IMR-90 (cell line): ENCODE data around the gene ERCC8. TPM values are rescaled to one million over a fixed set of nuclear protein-coding genes. Genes with fewer than 3 reads are reported as not detected.

ENCODE experiments used
- ATAC-seq: fragments of 200-7000 bp; cut with Tn5 transposase; 2 replicates; pipeline ENCODE4 v1.9.1; 2020; ENCODE audit warnings: low read depth, mild to moderate bottlenecking, moderate library complexity
- BruUV-seq: library from RNA; stranded (reverse); fragments of 400-500 nt; replicated peaks from 2 replicates; lab custom pipeline; 2021; lab: Mats Ljungman, UMichigan
- CTCF ChIA-PET: fragments of 300-600 bp; formaldehyde crosslinking; extraction: SDS; loops from one replicate; lab custom pipeline; 2021; ENCODE audit warnings: antibody characterized with exemption; lab: Yijun Ruan, JAX
- POLR2A ChIA-PET: fragments of 300-600 bp; sonication (Branson Sonifier 250); formaldehyde crosslinking; loops from one replicate; lab custom pipeline; 2022; ENCODE audit warnings: antibody characterized with exemption; ENCODE audit not compliant: unreplicated experiment; lab: Charles Lee
- DNase-seq: peaks from one replicate; pipeline ENCODE4 v3.0.0; 2013
- H2AFZ ChIP-seq: replicated peaks from 2 replicates; pipeline ENCODE3; 2013; ENCODE audit warnings: low read length, mild to moderate bottlenecking; ENCODE audit not compliant: poor library complexity
- H2AK5ac ChIP-seq: 2 replicates; pipeline ENCODE4 v1.6.1; 2013; ENCODE audit warnings: low read depth, low read length, inconsistent platforms
- H2AK9ac ChIP-seq: replicated peaks from 2 replicates; pipeline ENCODE3; 2013; ENCODE audit warnings: mild to moderate bottlenecking, low read depth, low read length, moderate library complexity; ENCODE audit not compliant: poor library complexity
- H2BK120ac ChIP-seq: 2 replicates; pipeline ENCODE4 v1.6.1; 2013; ENCODE audit warnings: low read depth, low read length, inconsistent platforms
- H2BK15ac ChIP-seq: 3 replicates; pipeline ENCODE4 v1.6.1; 2013; ENCODE audit warnings: low read depth, low read length, inconsistent platforms
- H2BK20ac ChIP-seq: 2 replicates; pipeline ENCODE4 v1.6.1; 2013; ENCODE audit warnings: low read depth, mild to moderate bottlenecking, inconsistent platforms, low read length, moderate library complexity
- H2BK5ac ChIP-seq: 2 replicates; pipeline ENCODE4 v1.6.1; 2013; ENCODE audit warnings: mild to moderate bottlenecking, low read depth, low read length, inconsistent platforms; ENCODE audit not compliant: poor library complexity, severe bottlenecking
- H3K14ac ChIP-seq: replicated peaks from 2 replicates; pipeline ENCODE4 v1.6.1; 2013; ENCODE audit warnings: low read depth, low read length, inconsistent platforms
- H3K18ac ChIP-seq: 2 replicates; pipeline ENCODE4 v1.6.1; 2013; ENCODE audit warnings: low read depth, low read length, control low read depth
- H3K23ac ChIP-seq: 2 replicates; pipeline ENCODE4 v1.6.1; 2013; ENCODE audit warnings: low read depth, low read length, inconsistent platforms
- H3K27ac ChIP-seq: 2 replicates; pipeline ENCODE4 v1.5.1; 2013; ENCODE audit warnings: mild to moderate bottlenecking, control low read depth, low read length; ENCODE audit not compliant: insufficient read depth
- H3K27me3 ChIP-seq: 2 replicates; pipeline ENCODE4 v1.6.1; 2013; ENCODE audit warnings: low read length; ENCODE audit not compliant: control insufficient read depth, insufficient read depth
- H3K36me3 ChIP-seq: 2 replicates; pipeline ENCODE4 v1.6.1; 2013; ENCODE audit warnings: low read length, mixed read lengths; ENCODE audit not compliant: control insufficient read depth, insufficient read depth
- H3K4ac ChIP-seq: 2 replicates; pipeline ENCODE4 v1.6.1; 2013; ENCODE audit warnings: low read depth, low read length, inconsistent platforms
- H3K4me1 ChIP-seq: 2 replicates; pipeline ENCODE4 v1.6.1; 2013; ENCODE audit warnings: low read length, mixed read lengths; ENCODE audit not compliant: control insufficient read depth, insufficient read depth
- H3K4me2 ChIP-seq: 2 replicates; pipeline ENCODE4 v1.6.1; 2013; ENCODE audit warnings: low read depth, mild to moderate bottlenecking, control low read depth, low read length, moderate library complexity
- H3K4me3 ChIP-seq: 2 replicates; pipeline ENCODE4 v1.5.1; 2013; ENCODE audit warnings: low read depth, mild to moderate bottlenecking, control low read depth, low read length, moderate library complexity; ENCODE audit not compliant: insufficient read depth
- H3K56ac ChIP-seq: 2 replicates; pipeline ENCODE4 v1.6.1; 2013; ENCODE audit warnings: low read length, inconsistent platforms; ENCODE audit not compliant: insufficient read depth; ENCODE audit errors: extremely low read depth
- H3K79me1 ChIP-seq, 2 experiments: 2 replicates each; pipeline ENCODE4 v1.6.1; 2013; ENCODE audit warnings: low read length in 2 of 2, inconsistent platforms in 1 of 2, low read depth in 1 of 2
- H3K9ac ChIP-seq: 2 replicates; pipeline ENCODE4 v1.6.1; 2013; ENCODE audit warnings: low read depth, low read length, control low read depth
- H3K9me1 ChIP-seq: 2 replicates; pipeline ENCODE4 v1.6.1; 2013; ENCODE audit warnings: low read length, inconsistent platforms; ENCODE audit not compliant: insufficient read depth
- H3K9me3 ChIP-seq: 2 replicates; pipeline ENCODE4 v1.6.1; 2013; ENCODE audit warnings: low read length; ENCODE audit not compliant: control insufficient read depth, insufficient read depth
- H4K20me1 ChIP-seq: 2 replicates; pipeline ENCODE4 v1.6.1; 2013; ENCODE audit warnings: low read length, inconsistent platforms; ENCODE audit not compliant: insufficient read depth
- H4K5ac ChIP-seq: 2 replicates; pipeline ENCODE4 v1.6.1; 2013; ENCODE audit warnings: mild to moderate bottlenecking, low read depth, low read length, control low read depth
- H4K8ac ChIP-seq, 2 experiments: 2 replicates each; pipeline ENCODE4 v1.6.1; 2013; ENCODE audit warnings: low read depth in 2 of 2, low read length in 2 of 2, control low read depth in 1 of 2, inconsistent platforms in 1 of 2
- H4K91ac ChIP-seq: 2 replicates; pipeline ENCODE4 v1.6.1; 2013; ENCODE audit warnings: low read depth, low read length, inconsistent platforms; ENCODE audit not compliant: insufficient read depth
- WGBS, 2 experiments: methylation state at CpG; one replicate each; pipeline versions ENCODE4 v1.1.5 to v1.1.7; 2013; ENCODE audit warnings: missing lambda C conversion rate in 2 of 2; ENCODE audit not compliant: insufficient read length in 1 of 2; ENCODE audit errors: extremely low coverage in 2 of 2; 5-methylcytosine and 5-hydroxymethylcytosine counted together
- dilution Hi-C: fragments of 300-500 bp; cut with HindIII; formaldehyde crosslinking; loops from one replicate; pipeline ENCODE4 v1.14.3; 2018; ENCODE audit warnings: low sequenced_read_pairs; ENCODE audit not compliant: unreplicated experiment
- in situ Hi-C: fragments of 300-500 bp; cut with MboI; formaldehyde crosslinking; loops from 3 replicates; pipeline ENCODE4 v1.14.3; 2019; ENCODE audit warnings: low sequenced_read_pairs, inconsistent platforms, mixed read lengths
- intact Hi-C: fragments of 100-400 bp; cut with micrococcal nuclease; formaldehyde crosslinking; loops from 2 replicates; pipeline ENCODE4 v1.10.0; 2022
- polyA plus RNA-seq, 3 experiments: library from polyadenylated mRNA; depleted of rRNA; stranded (reverse); fragments of >200 nt; gene quantifications; 2 replicates each; pipeline ENCODE4 v1.2.3, GENCODE V29; 2012; ENCODE audit warnings: low replicate concordance in 1 of 3
- total RNA-seq: library from RNA; depleted of rRNA; stranded (reverse); fragments of >200 nt; gene quantifications from 2 replicates; pipeline ENCODE4 v1.2.3, GENCODE V29; 2012
- TF ChIP-seq, protein P1 (sequence below): conservative IDR thresholded peaks from 2 replicates; pipeline ENCODE4 v1.5.1; 2012; ENCODE audit warnings: mild to moderate bottlenecking, low read depth, low read length, improper control_type of control experiment
- TF ChIP-seq, protein P2 (sequence below): fragments of 150-350 bp; IDR thresholded peaks from 2 replicates; pipeline ENCODE4 v1.6.1; 2017; ENCODE audit warnings: mild to moderate bottlenecking, antibody characterized with exemption, low read length, low read depth

Gene ERCC8
- total and polyA plus RNA-seq, 2 of the 4 experiments (the other 2 are of a cell fraction), result 12.6 to 29.2 TPM

DNA sequence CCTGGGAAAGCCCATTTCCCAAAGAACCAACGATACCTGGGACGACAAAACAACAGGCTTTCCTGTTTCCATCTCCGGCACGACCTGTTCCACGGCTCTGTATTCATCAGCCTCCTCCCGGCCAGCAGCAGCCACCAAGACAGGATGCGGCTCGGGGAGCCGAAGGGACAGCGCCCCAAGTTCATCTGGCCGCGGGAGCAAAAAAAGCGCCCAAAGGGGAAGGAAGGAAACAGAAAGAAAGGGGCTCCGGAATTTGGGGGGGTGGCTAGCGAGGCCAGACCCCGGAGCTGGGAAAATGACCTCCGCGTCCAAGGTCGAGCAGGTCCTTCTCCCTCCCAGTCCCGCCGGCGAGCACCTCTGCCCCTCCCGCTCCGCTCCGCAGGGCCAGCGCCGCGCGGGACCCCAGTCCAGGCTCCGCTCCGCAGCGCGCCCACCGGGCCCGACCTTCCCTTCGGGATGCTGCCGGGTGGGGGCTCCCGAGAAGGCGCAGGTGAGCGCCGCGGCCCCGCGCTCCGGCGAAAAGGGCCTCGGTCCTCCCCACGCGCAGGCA is 101.4 kb downstream of the ERCC8 start:
- H4K8ac ChIP-seq, result no peak overlapping the region
- H3K9ac ChIP-seq, result no peak overlapping the region
- intact Hi-C loops (loop anchor here (5.0 to 10.0 kb wide), 2 partner anchors 139 to 1871 kb away; partner anchors contain the start of gene DEPDC1B), dilution Hi-C loops (no loop called here), in situ Hi-C loops (no loop called here)
- H2BK120ac ChIP-seq, result no peak overlapping the region
- ChIA-PET POLR2A (no interaction called here), CTCF (interaction anchor here (0.6 kb wide), 1 partner anchor 9 kb away, joined by 3 read pairs; no protein-coding TSS in a partner anchor)
- H3K18ac ChIP-seq, result no peak overlapping the region
- H3K4me1 ChIP-seq, result no peaks in the 10 kb centered on the region; the same call in 1 of the 2 replicates
- H2BK15ac ChIP-seq, result no peak overlapping the region
- H3K9me1 ChIP-seq, result no peaks in the 10 kb centered on the region
- H2BK5ac ChIP-seq, result no peak overlapping the region
- peak overlapping the region; percentile 58 for H3K4me2 ChIP-seq
- no peaks in the 10 kb centered on the region for H3K9me3 ChIP-seq
- H2AK9ac ChIP-seq, result no peak overlapping the region
- H3K14ac ChIP-seq, result no peak overlapping the region
- TF ChIP-seq, protein P1, sequence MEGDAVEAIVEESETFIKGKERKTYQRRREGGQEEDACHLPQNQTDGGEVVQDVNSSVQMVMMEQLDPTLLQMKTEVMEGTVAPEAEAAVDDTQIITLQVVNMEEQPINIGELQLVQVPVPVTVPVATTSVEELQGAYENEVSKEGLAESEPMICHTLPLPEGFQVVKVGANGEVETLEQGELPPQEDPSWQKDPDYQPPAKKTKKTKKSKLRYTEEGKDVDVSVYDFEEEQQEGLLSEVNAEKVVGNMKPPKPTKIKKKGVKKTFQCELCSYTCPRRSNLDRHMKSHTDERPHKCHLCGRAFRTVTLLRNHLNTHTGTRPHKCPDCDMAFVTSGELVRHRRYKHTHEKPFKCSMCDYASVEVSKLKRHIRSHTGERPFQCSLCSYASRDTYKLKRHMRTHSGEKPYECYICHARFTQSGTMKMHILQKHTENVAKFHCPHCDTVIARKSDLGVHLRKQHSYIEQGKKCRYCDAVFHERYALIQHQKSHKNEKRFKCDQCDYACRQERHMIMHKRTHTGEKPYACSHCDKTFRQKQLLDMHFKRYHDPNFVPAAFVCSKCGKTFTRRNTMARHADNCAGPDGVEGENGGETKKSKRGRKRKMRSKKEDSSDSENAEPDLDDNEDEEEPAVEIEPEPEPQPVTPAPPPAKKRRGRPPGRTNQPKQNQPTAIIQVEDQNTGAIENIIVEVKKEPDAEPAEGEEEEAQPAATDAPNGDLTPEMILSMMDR, result no peak
- TF ChIP-seq, protein P2, sequence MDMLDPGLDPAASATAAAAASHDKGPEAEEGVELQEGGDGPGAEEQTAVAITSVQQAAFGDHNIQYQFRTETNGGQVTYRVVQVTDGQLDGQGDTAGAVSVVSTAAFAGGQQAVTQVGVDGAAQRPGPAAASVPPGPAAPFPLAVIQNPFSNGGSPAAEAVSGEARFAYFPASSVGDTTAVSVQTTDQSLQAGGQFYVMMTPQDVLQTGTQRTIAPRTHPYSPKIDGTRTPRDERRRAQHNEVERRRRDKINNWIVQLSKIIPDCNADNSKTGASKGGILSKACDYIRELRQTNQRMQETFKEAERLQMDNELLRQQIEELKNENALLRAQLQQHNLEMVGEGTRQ, result no peak
- H3K4me3 ChIP-seq, result peak overlapping the region; percentile 79
- H3K56ac ChIP-seq, result no peak overlapping the region
- no peaks in the 10 kb centered on the region for H3K79me1 ChIP-seq
- DNase-seq (no peak), ATAC-seq (peak; percentile 38)
- H2BK20ac ChIP-seq, result no peak overlapping the region
- no peak overlapping the region for H3K4ac ChIP-seq
- no peaks in the 10 kb centered on the region for H4K20me1 ChIP-seq
- no peak overlapping the region for H4K91ac ChIP-seq
- no peak overlapping the region for H3K27ac ChIP-seq
- no peak overlapping the region for H2AK5ac ChIP-seq
- no peak overlapping the region for H3K23ac ChIP-seq
- peak overlapping the region; percentile 88 for H2AFZ ChIP-seq
- no peak overlapping the region for H4K5ac ChIP-seq
- H3K36me3 ChIP-seq, result no peaks in the 10 kb centered on the region
- peaks cover 49% of the 10 kb centered on the region for H3K27me3 ChIP-seq
- 0% methylated on average over 4 of the region's 49 CpGs; no CpG with 5 or more reads in 1 of the 2 experiments for WGBS, 2 experiments
- BruUV-seq, result no TSS peak
